BJ (cell line): Measurements from ENCODE around the gene PTRH2. TPM values are rescaled to one million over a fixed set of nuclear protein-coding genes. Genes with fewer than 3 reads are reported as not detected.

Source experiments
- CTCF ChIA-PET: fragments of 350-600 bp; formaldehyde crosslinking; extraction: SDS; loops from one replicate; lab custom pipeline; 2021; ENCODE audit warnings: antibody characterized with exemption, inconsistent platforms; lab: Yijun Ruan, JAX
- POLR2A ChIA-PET: fragments of 300-600 bp; sonication (Branson Sonifier 250); formaldehyde crosslinking; extraction: SDS; loops from one replicate; lab custom pipeline; 2021; ENCODE audit warnings: antibody characterized with exemption; lab: Charles Lee
- DNase-seq: peaks from one replicate; pipeline ENCODE4 v3.0.0-alpha.2; 2011; ENCODE audit warnings: low read depth
- H3K27me3 ChIP-seq: 2 replicates; pipeline ENCODE4 v1.6.0; 2011; ENCODE audit warnings: low read length; ENCODE audit not compliant: control insufficient read depth, insufficient read depth
- H3K36me3 ChIP-seq: 2 replicates; pipeline ENCODE4 v1.5.1; 2011; ENCODE audit warnings: low read length; ENCODE audit not compliant: control insufficient read depth, insufficient read depth
- H3K4me3 ChIP-seq: 2 replicates; pipeline ENCODE4 v1.5.1; 2011; ENCODE audit warnings: low read depth, mild to moderate bottlenecking, control low read depth, low read length
- CTCF ChIP-seq: IDR thresholded peaks from 2 replicates; pipeline ENCODE4 v1.5.1; 2011; ENCODE audit warnings: low read depth, mild to moderate bottlenecking, control low read depth, inconsistent platforms, low read length, moderate library complexity; ENCODE audit not compliant: insufficient read depth
- polyA plus RNA-seq: library from polyadenylated mRNA; depleted of rRNA; stranded (reverse); fragments of >200 nt; gene quantifications from 2 replicates; pipeline ENCODE4 v1.2.3, GENCODE V29; 2011

PTRH2 gene
- polyA plus RNA-seq, 1 experiment = 31.4 TPM

GRCh38 chr17:59711936-59712335, 4.7 kb upstream of the PTRH2 start:
- POLR2A ChIA-PET = no interaction called here
- H3K4me3 ChIP-seq = no peak overlapping the region
- no peaks in the 10 kb centered on the region for H3K36me3 ChIP-seq
- CTCF ChIA-PET = interaction anchor here (0.5 to 0.9 kb wide), 2 partner anchors 33 to 95 kb away, joined by 3 read pairs; no protein-coding TSS in a partner anchor
- no peak for DNase-seq
- no peak for TF ChIP-seq CTCF
- H3K27me3 ChIP-seq = no peaks in the 10 kb centered on the region

- ChIA-PET POLR2A (no interaction called here), CTCF (interaction anchor here (2.1 kb wide), 1 partner anchor 151 kb away, joined by 5 read pairs; no protein-coding TSS in a partner anchor)
- no peak for TF ChIP-seq CTCF
- Histone ChIP-seq H3K27me3 (no peaks in the 10 kb centered on the region), H3K4me3 (peak overlapping the region; percentile 62), H3K36me3 (no peaks in the 10 kb centered on the region)
- DNase-seq = no peak
Measured at GRCh38 chr17:59707971-59708430, 771 bp upstream of the PTRH2 start.

- Histone ChIP-seq H3K27me3 (no peaks in the 10 kb centered on the region), H3K36me3 (peaks cover 6% of the 10 kb centered on the region), H3K4me3 (no peak overlapping the region)
- no peak for TF ChIP-seq CTCF
- no peak for DNase-seq
- CTCF ChIA-PET = interaction anchor here (0.6 to 1.3 kb wide), 2 partner anchors 39 to 212 kb away, joined by 3 to 4 read pairs; no protein-coding TSS in a partner anchor
- POLR2A ChIA-PET = no interaction called here
Measured at GRCh38 chr17:59702304-59702703, 4.9 kb downstream of the PTRH2 start.

GRCh38 chr17:59699786-59700185, 7.4 kb downstream of the PTRH2 start:
- ChIA-PET POLR2A (no interaction called here), CTCF (interaction anchor here (0.7 kb wide), 1 partner anchor 14 kb away, joined by 3 read pairs; no protein-coding TSS in a partner anchor)
- peaks cover 12% of the 10 kb centered on the region for H3K36me3 ChIP-seq
- TF ChIP-seq CTCF = no peak
- DNase-seq = no peak
- H3K27me3 ChIP-seq = no peaks in the 10 kb centered on the region
- no peak overlapping the region for H3K4me3 ChIP-seq

- no peak for TF ChIP-seq CTCF
- Histone ChIP-seq H3K27me3 (no peaks in the 10 kb centered on the region), H3K36me3 (peaks cover 14% of the 10 kb centered on the region), H3K4me3 (no peak overlapping the region)
- POLR2A ChIA-PET = no interaction called here
- CTCF ChIA-PET = no interaction called here
- DNase-seq = no peak
Measured at GRCh38 chr17:59699218-59699617, 8.0 kb downstream of the PTRH2 start.
